HL-60 (cell line): Measurements from ENCODE around the gene USH2A.

ENCODE experiments used
- DNase-seq, 2 experiments: peaks; one replicate each; pipeline ENCODE4 v3.0.0-alpha.2; 2010 to 2020; ENCODE audit warnings: low read depth in 1 of 2, low spot score in 1 of 2
- H3K27ac ChIP-seq: fragments of 250-450 bp; sonication (Bioruptor Pico); replicated peaks from 2 replicates; pipeline ENCODE4 v1.5.1; 2020; ENCODE audit warnings: mild to moderate bottlenecking, moderate library complexity
- H3K27me3 ChIP-seq: fragments of 250-450 bp; sonication (Bioruptor Pico); 2 replicates; pipeline ENCODE4 v1.5.1; 2021; ENCODE audit warnings: mild to moderate bottlenecking, moderate library complexity; ENCODE audit not compliant: insufficient read depth, poor library complexity, severe bottlenecking
- H3K4me3 ChIP-seq: replicated peaks from 2 replicates; pipeline ENCODE4 v1.5.1; 2011; ENCODE audit warnings: mild to moderate bottlenecking, control low read depth, low read length; ENCODE audit not compliant: insufficient read depth
- GABPA ChIP-seq: IDR thresholded peaks from 2 replicates; pipeline ENCODE4 v1.6.1; 2012; ENCODE audit warnings: low read depth
- POLR2AphosphoS5 ChIP-seq: IDR thresholded peaks from 2 replicates; pipeline ENCODE4 v1.6.1; 2012; ENCODE audit warnings: low read depth
- REST ChIP-seq: IDR thresholded peaks from 2 replicates; pipeline ENCODE4 v1.6.1; 2012; ENCODE audit warnings: low read depth; ENCODE audit not compliant: insufficient replicate concordance
- SPI1 ChIP-seq: IDR thresholded peaks from 2 replicates; pipeline ENCODE4 v1.6.1; 2012; ENCODE audit warnings: low read depth, mild to moderate bottlenecking, borderline replicate concordance
- TF ChIP-seq, protein P1 (sequence below): IDR thresholded peaks from one replicate; pipeline ENCODE4 v1.5.1; 2011; ENCODE audit warnings: low read length, control low read depth, inconsistent platforms; ENCODE audit not compliant: insufficient read depth

USH2A gene

DNA sequence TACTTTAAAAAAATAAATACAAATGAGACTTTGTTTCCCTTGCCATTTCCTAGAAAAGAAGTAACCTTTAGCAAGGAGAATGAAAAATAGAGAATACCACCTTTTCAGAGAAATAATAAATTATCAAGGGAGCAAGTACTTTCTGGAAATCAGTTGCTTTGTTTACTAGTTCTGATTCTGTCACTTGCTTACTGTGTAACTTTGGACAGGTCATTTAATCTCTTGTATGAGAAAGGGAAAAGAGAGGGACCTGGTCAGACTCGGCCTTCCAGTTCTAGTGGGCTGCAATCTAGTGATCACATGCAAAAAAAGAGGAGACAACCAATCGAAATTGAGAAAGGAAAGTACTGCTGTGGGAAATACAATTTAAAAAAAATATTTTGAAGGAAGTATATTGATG is 822.0 kb downstream of the USH2A start:
- TF ChIP-seq POLR2AphosphoS5 (no peak), REST (no peak), SPI1 (no peak), GABPA (no peak)
- TF ChIP-seq, protein P1, sequence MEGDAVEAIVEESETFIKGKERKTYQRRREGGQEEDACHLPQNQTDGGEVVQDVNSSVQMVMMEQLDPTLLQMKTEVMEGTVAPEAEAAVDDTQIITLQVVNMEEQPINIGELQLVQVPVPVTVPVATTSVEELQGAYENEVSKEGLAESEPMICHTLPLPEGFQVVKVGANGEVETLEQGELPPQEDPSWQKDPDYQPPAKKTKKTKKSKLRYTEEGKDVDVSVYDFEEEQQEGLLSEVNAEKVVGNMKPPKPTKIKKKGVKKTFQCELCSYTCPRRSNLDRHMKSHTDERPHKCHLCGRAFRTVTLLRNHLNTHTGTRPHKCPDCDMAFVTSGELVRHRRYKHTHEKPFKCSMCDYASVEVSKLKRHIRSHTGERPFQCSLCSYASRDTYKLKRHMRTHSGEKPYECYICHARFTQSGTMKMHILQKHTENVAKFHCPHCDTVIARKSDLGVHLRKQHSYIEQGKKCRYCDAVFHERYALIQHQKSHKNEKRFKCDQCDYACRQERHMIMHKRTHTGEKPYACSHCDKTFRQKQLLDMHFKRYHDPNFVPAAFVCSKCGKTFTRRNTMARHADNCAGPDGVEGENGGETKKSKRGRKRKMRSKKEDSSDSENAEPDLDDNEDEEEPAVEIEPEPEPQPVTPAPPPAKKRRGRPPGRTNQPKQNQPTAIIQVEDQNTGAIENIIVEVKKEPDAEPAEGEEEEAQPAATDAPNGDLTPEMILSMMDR = no peak
- no peak for DNase-seq
- Histone ChIP-seq H3K27me3 (no peaks in the 10 kb centered on the region), H3K27ac (no peak overlapping the region), H3K4me3 (no peak overlapping the region)

DNA sequence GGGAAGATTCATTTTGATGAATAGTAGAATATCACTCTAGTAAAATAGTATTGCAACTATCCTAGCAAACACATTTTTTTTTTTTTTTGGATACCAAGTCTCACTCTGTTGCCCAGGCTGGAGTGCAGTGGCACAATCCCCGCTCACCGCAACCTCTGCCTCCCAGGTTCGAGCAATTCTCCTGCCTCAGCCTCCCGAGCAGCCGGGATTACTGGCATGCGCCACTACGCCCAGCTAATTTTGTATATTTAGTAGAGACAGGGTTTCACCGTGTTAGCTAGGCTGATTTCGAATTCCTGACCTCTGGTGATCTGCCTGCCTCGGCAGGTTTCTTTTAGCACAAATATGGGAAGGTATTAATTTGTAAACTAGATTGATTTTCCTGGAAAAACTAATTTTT is 822.4 kb downstream of the USH2A start:
- no peak for DNase-seq
- Histone ChIP-seq H3K27me3 (no peaks in the 10 kb centered on the region), H3K4me3 (no peak overlapping the region), H3K27ac (no peak overlapping the region)
- TF ChIP-seq SPI1 (no peak), REST (no peak), GABPA (no peak), POLR2AphosphoS5 (no peak)
- TF ChIP-seq, protein P1 = no peak

DNA sequence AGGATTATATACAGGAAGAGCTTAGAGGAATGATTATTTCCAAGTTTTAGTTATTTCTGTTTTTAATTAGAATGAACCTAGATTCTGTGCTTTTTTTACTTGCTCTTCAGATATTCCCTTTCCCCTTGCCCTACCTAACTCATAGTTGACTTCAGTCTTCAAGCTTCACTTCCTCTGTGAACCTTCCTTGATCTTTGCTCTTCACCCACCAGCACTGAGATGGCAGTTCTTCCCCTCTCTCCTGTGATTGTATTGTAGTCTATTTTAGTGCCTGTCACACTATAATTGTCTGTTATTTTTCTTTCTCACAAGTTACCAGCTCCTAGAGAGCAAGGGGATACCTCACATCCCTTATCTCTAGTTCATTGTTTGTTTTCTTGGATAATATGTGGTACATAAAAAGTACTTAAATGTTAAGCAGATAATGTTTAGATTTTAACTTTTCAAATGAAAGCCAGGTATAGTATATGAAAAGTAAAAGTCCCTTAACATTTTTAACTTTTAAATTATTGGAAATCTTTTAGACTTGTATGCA is 822.9 kb downstream of the USH2A start:
- H3K4me3 ChIP-seq = no peak overlapping the region
- TF ChIP-seq POLR2AphosphoS5 (no peak), SPI1 (no peak), GABPA (no peak), REST (no peak)
- TF ChIP-seq, protein P1 = no peak
- H3K27ac ChIP-seq = no peak overlapping the region
- no peak for DNase-seq
- no peaks in the 10 kb centered on the region for H3K27me3 ChIP-seq
